NCI-H345 treated with DMSO at 0.1 percent for 48 hours (cell line): ENCODE data around the gene GTF3C4.
"Not testable (repeated sequence)": the region's sequence is repeated elsewhere in the genome, so short reads cannot be mapped to it uniquely, and the experiment has no call there.

ENCODE experiments used
- DNase-seq: peaks from one replicate; lab custom pipeline; 2025; ENCODE audit not compliant: unreplicated experiment; lab: John Stamatoyannopoulos, UW

Gene GTF3C4

DNA sequence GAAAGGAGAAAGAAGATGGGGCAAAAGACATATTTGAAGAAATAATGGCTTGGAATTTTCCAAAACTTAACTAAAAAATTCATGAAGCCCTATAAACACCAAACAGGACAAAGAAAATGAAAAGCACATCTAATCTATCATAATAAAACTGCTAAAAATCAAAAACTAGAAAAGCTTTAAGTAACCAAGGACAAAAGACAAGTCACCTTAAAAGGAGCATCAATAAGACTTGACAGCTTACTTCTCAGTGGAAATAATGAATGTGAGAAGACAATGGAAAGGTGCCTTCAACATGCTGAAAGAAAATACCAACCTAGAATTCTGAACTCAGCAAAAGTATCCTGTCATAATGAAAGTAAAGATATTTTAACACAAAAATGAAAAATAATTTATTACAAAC is 27.0 kb downstream of the GTF3C4 start:
- no peak for DNase-seq

DNA sequence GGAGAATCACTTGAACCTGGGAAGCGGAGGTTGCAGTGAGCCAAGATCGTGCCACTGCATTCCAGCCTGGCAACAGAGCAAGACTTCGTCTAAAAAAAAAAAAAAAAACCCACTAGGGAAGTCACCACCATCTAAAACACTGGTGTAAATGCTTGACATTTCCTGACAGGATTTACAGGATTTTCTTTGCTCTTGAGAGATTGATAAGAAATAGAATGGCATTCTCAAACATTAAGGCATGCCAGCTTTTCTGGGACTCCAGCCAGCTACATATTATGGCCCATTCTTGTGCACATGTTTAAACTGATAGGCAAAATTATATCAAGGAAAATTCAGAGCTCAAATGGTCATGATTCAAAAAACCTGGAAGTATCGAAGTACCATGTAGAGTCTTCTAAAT is 28.7 kb downstream of the GTF3C4 start:
- no peak for DNase-seq

DNA sequence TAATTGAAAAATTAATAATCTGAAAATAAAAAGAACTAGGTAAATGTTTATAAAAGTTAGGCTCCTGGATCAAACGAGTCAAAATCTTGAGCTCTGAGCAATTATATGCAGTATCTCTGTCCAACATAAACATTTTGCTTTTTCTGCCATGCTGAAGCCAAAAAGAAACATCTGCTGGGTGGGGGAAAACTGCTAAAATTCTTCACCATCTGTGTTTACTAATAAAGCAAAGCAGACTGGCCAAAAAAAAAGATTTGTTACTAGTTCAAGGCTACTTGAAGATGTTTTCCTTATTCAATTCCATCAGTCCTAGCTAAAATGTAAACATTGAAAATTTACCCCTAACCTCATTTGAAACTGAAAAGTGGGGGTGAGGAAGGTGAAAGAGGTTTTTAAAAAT is 29.7 kb downstream of the GTF3C4 start:
- no peak for DNase-seq

DNA sequence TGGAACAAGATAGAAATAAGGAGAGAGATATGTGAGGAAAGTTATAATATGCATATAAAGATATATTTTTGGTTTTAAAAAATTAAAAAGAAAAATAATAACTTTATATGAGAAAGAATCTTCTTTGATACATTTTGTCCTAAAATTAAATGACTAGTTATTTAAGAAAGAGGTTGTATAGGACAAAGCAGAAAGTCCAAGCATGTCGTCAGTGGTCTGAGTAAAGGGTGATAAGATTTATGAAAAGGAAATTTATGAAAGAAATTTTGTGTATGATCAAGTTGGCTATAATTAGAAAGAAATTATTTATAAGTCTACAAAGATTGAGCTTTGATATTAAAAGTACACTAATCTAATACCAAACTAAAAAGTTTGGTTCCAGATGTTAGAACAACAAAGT is 32.0 kb downstream of the GTF3C4 start:
- DNase-seq: no peak

DNA sequence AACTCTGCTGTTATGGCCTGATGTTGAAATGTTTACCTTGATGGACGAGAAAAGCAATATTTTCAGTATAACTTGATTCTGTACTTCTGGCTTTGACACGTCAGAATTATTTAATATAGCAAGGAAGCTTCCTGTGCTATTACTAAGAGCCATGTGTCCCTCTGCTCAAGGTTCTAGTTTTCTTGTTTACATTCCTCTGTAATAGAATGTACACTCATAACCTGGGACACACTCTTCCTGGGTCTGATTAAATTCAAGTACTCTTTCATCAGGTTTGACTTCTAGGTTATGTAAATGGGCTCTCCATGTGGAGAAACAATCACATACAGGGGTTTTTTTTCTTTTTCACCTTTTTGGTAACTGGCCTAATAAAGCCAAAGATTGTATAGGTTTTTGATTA is 33.1 kb downstream of the GTF3C4 start:
- DNase-seq: no peak

DNA sequence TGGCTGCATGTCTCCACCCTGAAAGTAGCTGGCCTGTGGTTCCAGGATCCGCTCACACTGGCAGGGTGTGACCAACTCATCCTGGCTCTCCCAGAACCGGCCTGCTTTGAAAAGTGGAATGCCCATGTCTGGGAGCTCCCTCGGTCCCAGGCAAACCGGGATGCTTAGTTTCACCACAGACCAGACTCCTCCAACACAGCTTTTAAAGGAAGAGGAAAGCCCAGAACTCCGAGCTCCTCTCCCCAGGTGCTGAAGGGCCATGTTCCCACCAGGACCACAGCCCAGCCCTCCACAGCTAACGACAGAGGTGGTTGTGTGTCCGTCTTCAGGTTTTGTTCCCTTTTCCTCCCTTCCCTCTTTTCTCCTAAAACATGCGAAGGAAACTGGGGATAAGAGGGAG is 38.0 kb downstream of the GTF3C4 start:
- DNase-seq: no peak

DNA sequence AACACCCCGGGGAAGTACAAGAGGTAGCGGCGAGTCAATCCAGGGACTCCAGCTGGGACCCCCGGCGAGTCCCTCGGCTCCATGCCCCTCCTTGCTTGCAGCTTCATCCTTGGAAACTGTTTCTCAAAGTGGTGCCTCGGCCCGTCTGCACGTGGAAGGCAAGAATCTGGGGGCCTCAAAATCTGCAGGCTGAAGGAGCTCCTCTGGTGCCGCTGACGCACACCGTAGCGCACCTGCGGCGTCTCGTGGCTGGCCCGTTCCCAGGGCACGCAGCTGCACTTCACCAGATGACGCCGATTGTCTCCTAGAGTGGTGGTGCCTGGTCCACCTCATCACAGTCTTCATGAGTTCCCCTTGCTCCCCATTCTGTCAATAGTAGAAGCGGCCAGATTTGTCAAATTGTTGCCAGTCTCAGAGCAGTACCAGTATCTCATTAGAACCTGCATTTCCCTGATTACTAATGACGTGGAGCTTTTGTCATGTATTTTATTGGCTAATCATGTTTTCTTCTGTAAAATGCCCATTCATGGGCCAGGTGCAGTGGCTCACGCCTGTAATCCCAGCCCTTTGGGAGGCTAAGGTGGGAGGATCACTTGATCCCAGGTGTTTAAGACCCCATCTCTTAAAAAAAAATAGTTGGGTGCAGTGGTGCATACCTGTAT is 38.6 kb downstream of the GTF3C4 start:
- DNase-seq: no peak

DNA sequence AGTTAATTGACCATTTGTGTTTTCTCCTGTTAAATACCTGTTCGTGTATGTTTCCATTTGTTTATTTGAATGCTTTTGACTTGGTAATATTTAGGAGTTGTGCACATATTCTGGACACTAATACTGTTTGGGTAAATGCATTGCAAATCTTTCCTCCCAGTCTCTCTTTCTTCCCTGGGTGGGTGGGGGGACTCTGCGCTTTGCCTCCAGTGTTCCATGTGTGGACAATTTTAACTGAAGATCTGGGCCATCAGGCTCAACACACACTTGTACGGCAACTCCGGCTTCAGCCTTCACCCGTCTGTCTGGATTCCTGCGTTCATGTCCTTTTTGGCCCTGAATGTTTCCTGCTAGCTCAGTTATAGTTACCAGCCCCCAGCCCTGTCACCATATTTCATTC is 40.1 kb downstream of the GTF3C4 start:
- no peak for DNase-seq

DNA sequence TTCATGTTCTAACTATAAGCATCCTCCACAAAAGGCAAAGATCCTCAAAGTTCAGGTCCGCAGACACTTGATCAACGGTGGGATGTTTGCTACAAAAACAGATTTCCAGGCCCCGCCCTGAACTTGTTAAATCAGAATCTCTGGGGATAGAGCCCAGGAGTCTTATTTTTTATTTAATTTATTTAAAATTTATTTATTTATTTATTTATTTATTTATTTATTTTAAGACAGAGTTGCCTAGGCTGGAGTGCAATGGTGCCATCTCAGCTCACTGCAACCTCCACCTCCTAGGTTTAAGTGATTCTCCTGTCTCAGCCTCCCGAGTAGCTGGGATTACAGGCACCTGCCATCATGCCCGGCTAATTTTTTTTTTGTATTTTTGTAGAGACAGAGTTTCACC is 40.9 kb downstream of the GTF3C4 start:
- DNase-seq: not testable (repeated sequence)

DNA sequence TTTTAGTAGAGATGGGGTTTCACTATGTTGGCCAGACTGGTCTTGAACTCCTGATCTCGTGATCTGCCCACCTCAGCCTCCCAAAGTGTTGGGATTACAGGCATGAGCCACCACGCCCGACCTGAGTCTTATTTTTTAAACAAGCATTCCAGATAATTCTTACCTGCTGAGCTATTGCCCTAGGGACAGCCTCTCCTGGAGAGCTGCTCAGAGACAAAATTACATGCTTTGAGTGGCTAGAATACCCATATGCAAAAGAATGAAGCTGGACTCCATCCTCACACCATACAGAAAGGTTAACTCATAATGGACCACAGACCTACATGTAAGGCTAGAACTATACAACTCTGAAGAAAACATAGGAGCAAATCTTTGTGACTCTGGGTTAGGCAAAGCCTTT is 41.6 kb downstream of the GTF3C4 start:
- no peak for DNase-seq

DNA sequence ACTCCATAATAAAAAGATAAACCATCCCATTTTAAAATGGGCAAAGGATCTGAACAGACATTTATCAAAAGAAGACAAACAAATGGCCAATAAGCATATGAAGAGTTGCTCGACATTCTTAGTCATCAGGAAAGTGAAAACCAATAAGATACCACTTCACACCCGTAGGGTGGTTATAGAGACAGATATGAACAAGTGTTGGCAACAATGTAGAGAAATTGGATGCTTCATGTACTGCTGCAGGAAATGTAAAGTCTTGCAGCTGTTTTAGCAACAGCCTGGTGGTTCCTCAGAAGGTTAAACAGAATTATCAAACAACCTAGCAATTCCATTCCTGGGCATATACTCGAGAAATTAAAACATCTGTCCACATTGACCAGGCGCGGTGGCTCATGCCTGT is 42.5 kb downstream of the GTF3C4 start:
- DNase-seq: no peak

DNA sequence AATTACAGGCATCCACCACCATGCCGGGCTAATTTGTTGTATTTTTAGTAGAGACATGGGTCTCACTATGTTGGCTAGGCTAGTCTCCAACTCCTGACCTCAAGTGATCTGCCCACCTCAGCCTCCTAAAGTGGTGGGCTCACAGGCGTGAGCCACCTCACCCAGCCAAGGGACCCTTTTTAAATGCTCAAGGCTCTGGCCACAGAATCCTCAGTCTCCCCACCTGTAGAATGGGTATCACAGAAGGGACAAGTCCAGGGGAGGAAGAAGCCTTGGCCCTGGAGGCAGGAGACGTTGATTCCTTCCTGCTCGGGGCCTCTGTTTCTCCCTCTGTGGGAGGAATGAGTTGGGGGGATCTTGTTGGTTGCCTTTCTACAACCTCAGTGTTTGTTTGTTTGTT is 45.7 kb downstream of the GTF3C4 start:
- DNase-seq: no peak

DNA sequence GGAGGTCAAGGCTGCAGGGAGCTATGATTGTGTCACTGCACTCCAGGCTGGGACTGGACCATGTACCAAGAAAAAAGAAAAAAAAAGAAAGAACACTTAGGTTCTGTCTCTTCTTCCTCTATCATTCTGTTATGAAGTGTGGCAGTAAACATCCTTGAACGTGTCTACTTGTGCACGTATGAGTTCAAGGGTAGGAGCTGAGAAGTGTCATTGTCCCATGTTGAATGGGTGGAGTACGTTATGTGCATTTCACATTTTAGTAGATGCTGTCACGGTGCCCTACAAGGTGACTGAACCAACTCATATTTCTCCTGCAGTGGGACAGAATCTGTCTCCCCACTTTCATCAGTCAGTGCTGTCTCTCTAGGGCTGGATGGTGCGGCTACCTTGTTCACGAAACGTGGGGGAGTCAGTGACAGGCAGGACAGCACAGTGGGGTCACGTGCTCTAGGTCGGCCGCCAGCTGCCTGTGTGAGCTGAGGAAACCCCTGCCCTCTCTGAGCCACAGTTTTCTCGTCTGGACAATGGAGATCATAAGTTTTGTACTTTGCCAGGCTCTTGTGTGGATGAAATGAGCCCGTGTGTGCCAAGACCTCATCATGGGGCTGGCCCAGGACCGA is 47.2 kb downstream of the GTF3C4 start:
- no peak for DNase-seq

DNA sequence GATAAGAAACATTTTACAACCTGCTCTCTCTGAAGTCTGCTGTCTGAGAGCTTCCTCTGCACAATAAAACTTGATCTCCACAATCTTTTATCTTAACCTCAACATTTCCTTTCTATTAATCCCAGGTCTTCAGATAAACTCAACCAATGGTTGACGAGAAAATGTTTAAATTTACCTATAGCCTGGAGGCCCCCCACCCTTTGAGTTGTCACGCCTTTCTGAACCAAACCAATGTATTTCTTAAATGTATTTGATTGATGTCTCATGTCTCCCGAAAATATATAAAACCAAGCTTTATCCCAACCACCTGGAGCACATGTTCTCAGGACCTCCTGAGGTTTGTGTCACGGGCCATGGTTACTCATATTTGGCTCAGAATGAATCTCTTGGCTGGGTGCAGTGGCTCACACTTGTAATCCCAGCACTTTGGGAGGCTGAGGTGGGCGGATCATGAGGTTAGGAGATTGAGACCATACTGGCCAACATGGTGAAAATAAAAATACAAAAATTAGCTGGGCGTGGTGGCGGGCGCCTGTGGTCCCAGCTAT is 48.2 kb downstream of the GTF3C4 start:
- DNase-seq: not testable (repeated sequence)

DNA sequence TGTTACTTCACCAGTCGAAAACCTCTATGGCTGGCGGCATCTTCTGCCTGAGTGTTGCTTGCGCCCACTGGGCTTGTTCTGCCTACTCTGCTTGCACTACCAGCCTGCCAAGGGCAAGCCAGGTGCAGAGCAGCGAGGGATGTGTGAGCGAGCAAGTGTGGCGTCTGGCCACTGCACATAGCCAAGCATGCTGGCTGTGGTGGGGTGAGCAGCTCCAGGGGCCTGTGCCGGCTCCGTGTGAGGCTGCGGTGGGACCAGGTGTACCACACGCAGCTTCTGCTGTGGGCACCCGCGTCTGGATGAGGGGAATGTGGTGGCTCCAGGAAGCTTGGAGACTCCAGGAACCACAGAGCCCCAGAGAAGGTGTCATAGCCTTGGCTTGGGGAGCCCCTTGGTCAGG is 51.4 kb downstream of the GTF3C4 start:
- no peak for DNase-seq

DNA sequence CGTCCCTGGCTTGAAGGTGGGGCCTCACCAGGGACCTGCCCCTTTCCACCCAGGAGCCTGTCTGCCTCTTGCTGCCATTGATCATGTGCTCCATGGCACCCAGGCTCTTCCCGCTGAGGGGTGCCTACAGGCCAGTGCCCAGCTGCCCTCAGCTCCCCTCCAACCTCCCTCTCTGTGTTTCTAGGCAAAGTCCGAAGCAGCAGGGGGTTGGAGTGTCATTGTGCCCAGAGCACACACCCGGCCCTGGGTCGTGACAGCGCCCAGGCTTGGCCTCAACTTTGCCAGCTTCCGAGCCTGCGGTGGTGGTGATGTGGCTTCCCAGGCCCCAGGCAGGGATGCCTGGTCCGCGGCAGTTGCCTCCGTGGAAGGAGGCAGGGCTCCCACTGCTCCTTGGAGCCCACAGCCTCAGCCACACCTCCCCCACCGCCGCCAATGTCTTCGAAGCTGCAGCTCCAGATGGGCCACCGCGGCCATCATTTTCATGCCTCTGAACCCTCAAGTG is 52.4 kb downstream of the GTF3C4 start:
- DNase-seq: no peak

DNA sequence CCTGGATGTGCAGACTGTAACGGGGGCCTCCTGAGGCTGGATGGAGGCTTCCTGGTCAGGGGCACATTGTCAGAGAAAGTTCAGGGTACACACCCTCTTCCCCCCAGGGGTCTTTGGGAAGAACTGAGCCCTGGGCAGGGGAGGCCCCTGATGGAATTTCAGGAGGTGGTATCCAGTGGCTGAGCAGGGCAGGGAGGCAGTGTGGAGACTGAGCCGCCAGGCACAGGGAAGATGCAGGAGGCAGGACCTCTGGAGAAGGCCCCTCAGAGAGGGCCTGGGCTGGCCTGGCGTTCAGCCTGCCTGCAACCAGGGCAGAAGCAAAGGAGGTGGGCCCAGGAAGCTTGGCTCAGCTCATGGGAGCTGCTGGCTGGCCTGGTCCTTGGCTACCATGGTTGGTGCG is 53.5 kb downstream of the GTF3C4 start:
- DNase-seq: no peak

DNA sequence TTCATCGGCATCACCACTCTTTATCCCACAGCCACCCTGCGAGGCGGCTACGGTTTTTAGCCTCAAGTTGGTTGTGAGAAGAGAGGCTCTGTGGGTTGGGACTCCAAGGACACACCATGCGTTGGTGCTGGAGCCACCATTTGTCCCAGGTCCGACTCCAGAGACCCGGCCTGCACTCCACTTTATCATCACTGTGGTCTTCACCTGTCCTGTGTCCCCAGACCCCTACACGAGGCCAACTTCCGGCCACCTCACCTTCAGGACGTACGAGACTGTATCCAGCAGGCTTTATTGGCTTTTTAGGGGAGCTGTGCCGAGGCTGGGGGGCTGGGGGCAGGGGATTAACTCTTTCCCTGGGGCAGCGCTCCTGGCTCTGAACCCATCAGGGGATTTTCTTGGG is 55.0 kb downstream of the GTF3C4 start:
- no peak for DNase-seq

DNA sequence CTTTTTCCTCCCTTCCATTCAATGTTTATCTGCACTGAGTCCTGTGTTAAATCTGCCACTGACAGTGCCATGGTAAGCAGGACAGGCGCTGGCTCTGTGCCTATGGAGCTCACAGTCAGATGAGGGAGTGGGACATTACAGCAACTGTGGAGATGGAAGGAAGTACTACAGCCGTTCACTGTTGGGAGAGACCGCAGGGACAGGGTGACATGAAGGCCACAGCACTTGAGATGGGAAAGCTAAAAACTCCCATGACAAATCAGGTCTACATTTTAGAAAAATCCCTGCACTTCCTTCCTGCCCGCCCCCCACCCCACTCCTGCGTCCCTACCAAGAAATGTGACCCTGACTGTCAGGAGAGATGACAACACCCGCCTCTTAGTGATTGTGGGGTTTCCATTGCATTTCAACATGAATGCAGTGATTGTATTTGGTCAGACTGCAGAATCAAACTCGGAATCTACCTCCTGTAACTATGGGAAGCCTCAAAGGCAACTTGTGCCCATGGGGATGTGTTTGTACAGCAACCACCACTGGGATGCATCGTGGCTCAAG is 56.4 kb downstream of the GTF3C4 start:
- no peak for DNase-seq

DNA sequence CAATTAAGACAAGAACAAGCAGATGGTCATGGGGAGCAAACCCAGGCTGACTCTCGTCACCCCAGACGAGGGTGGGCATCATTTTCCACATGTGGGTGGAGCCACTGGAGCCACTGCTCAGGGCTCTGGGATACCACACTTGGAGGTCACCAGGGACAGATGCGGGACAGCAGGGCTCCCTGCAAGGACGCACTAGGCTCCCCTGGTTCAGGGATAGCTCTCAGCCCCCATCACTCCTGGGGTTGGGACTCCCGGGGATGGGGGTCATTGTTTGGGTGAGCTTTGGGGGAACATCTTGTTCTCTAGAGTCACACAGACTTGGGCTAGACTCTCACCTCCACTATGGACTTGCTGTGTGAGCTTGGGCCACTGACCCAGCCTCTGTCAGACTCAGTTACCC is 57.8 kb downstream of the GTF3C4 start:
- DNase-seq: no peak

DNA sequence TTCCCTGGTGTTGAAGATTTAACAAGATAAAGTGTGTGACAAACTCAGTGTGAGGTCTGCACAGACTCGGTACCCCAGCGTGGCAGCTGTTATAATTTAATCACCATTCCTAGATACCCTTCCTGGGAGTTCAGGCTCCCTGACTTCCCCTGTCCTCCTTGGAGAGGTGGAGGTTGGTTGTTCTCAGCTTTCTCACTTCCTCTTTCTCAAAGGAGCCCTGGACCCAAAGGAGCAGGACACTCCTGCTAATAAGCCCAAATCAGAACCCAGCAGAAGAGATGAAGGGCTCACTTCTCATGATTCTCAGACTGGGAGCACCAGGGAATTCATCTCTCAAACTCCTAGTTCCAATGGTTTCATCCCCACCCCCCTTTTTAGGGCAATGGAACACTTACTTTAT is 58.2 kb downstream of the GTF3C4 start:
- no peak for DNase-seq

DNA sequence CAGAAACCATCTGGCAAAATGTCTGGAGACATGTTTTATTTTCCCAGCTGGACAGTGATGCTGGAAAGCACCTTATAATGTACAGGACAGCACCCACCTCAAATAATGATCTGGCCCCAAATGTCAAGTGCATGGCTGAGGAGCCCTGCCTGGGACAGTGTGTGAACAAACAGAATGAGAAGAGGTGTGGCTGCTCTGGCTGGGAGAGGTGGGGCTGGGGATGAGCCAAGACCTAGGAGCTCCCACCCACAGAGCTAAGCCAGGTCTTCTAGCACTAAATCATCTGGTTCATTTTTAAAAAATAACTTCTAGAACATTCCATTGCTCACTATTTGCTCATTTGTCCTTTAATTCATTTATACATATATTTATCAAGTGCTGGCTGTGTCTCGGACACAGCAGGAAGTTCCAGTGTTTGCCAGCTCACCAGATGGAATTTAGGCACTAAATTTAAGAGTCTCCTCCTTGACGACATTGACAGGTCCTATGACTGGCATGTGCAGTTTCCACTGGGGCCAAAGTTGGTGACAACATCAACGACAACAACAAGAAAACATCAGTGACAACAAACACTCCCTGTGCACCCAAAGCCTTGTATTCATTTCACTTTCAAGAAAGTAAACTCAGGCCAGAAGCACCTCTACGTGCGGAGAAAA is 59.1 kb downstream of the GTF3C4 start:
- no peak for DNase-seq
